Measurements from ENCODE around the gene TENM3. TPM values are rescaled to one million over a fixed set of nuclear protein-coding genes. Genes with fewer than 3 reads are reported as not detected.

TENM3 gene
- total and polyA plus RNA-seq, 7 experiments from 2014 or later = not detected

DNA sequence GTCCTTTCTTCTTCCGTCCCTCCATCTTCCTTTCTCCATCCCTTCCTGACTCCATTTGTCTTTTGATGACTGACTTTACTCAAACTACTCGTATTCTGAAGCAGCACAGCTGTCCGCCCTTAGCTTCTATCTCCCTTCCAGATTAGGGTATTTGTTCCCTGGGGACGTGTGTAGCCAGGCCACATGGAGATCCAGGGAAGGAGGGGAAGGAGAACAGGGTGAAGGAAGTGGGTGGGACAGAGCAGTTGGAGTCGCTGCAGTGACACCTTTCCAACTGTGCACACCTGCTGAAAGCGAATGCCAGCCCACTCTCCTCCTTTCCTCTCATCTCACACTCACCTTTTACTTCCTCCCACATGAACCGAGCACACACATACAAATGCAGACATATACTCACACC, 350.2 kb downstream of the TENM3 start:
- intact Hi-C loops (cut with micrococcal nuclease) = no loop called here
- H3K4me3 ChIP-seq (ENCODE audit: low read length) = no peak overlapping the region
- ATAC-seq = no peak
- no peaks in the 10 kb centered on the region for H3K9me3 ChIP-seq (ENCODE audit: control insufficient read depth in 2 of 3, low read length in 3 of 3)
- Mint-ChIP-seq H3K4me1 (no peaks in the 10 kb centered on the region), H3K36me3 (no peaks in the 10 kb centered on the region), H3K4me3 (no peak overlapping the region), H3K9me3 (peaks cover 0 to 5% (median 0%) of the 10 kb centered on the region in 11 donors), H3K27ac (no peak overlapping the region), H3K27me3 (peaks cover 0 to 12% (median 8%) of the 10 kb centered on the region in 5 donors)
- H3K36me3 ChIP-seq (ENCODE audit: control insufficient read depth in 2 of 3, insufficient read depth in 3 of 3, low read length in 3 of 3) = no peaks in the 10 kb centered on the region
- no peaks in the 10 kb centered on the region for H3K27me3 ChIP-seq (ENCODE audit: control insufficient read depth in 2 of 2, insufficient read depth in 2 of 2, low read length in 2 of 2)
- DNase-seq = no peak
- ChIA-PET CTCF (no interaction called here), POLR2A (no interaction called here)
- no peak overlapping the region for H3K27ac ChIP-seq (ENCODE audit: low read depth, low read length)
- H3K4me1 ChIP-seq (ENCODE audit: control insufficient read depth in 2 of 2, insufficient read depth in 2 of 2, low read length in 2 of 2) = no peaks in the 10 kb centered on the region

DNA sequence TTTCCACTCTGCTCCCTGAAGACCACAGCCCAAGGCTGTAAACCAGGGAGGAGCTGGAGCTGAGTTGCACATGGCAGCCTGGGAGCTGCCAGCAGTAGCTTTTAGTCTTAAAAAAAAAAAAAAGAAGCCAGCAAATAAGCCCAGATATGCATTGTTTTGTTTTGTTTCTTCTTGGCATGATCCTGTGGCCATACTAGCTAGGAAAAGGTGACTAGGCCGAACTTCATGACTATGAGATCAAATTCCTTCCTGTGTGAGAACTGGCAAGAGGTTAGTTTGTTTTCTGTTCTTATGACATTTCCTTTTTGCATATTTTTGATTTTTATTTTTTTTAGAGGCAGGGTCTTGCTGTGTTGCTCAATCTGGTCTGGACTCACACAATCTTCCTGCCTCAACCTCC, 350.7 kb downstream of the TENM3 start:
- ChIA-PET CTCF (no interaction called here), POLR2A (no interaction called here)
- no peak overlapping the region for H3K27ac Mint-ChIP-seq
- Histone ChIP-seq H3K4me1 (ENCODE audit: control insufficient read depth in 2 of 2, insufficient read depth in 2 of 2, low read length in 2 of 2) (no peaks in the 10 kb centered on the region), H3K27me3 (ENCODE audit: control insufficient read depth in 2 of 2, insufficient read depth in 2 of 2, low read length in 2 of 2) (no peaks in the 10 kb centered on the region), H3K9me3 (ENCODE audit: control insufficient read depth in 2 of 3, low read length in 3 of 3) (no peaks in the 10 kb centered on the region), H3K4me3 (ENCODE audit: low read length) (no peak overlapping the region), H3K27ac (ENCODE audit: low read depth, low read length) (no peak overlapping the region), H3K36me3 (ENCODE audit: control insufficient read depth in 2 of 3, insufficient read depth in 3 of 3, low read length in 3 of 3) (no peaks in the 10 kb centered on the region)
- no peaks in the 10 kb centered on the region for H3K36me3 Mint-ChIP-seq
- peaks cover 0 to 5% (median 0%) of the 10 kb centered on the region in 11 donors for H3K9me3 Mint-ChIP-seq
- peaks cover 0 to 12% (median 8%) of the 10 kb centered on the region in 5 donors for H3K27me3 Mint-ChIP-seq
- H3K4me3 Mint-ChIP-seq = no peak overlapping the region
- no peaks in the 10 kb centered on the region for H3K4me1 Mint-ChIP-seq
- DNase-seq (no peak), ATAC-seq (no peak)
- intact Hi-C loops (cut with micrococcal nuclease) = no loop called here

- peaks cover 0 to 2% (median 0%) of the 10 kb centered on the region in 11 donors for H3K9me3 Mint-ChIP-seq
- H3K27ac ChIP-seq (ENCODE audit: low read depth, low read length) = no peak overlapping the region
- DNase-seq = no peak
- intact Hi-C loops (cut with micrococcal nuclease) = no loop called here
- H3K4me1 ChIP-seq (ENCODE audit: control insufficient read depth in 2 of 2, insufficient read depth in 2 of 2, low read length in 2 of 2) = no peaks in the 10 kb centered on the region
- no peaks in the 10 kb centered on the region for H3K36me3 Mint-ChIP-seq
- peaks cover 0 to 12% (median under 1%) of the 10 kb centered on the region in 5 donors for H3K27me3 Mint-ChIP-seq
- H3K27me3 ChIP-seq (ENCODE audit: control insufficient read depth in 2 of 2, insufficient read depth in 2 of 2, low read length in 2 of 2) = no peaks in the 10 kb centered on the region
- no peaks in the 10 kb centered on the region for H3K9me3 ChIP-seq (ENCODE audit: control insufficient read depth in 2 of 3, low read length in 3 of 3)
- ATAC-seq = no peak
- no peaks in the 10 kb centered on the region for H3K36me3 ChIP-seq (ENCODE audit: control insufficient read depth in 2 of 3, insufficient read depth in 3 of 3, low read length in 3 of 3)
- no peak overlapping the region for H3K4me3 ChIP-seq (ENCODE audit: low read length)
- ChIA-PET CTCF (no interaction called here), POLR2A (no interaction called here)
- no peak overlapping the region for H3K4me3 Mint-ChIP-seq
- H3K27ac Mint-ChIP-seq = no peak overlapping the region
- no peaks in the 10 kb centered on the region for H3K4me1 Mint-ChIP-seq
These were observed 356.9 kb downstream of the TENM3 start for GRCh38 chr4:182600093-182600492.

GRCh38 chr4:182600856-182601255, 357.7 kb downstream of the TENM3 start:
- Mint-ChIP-seq H3K4me1 (no peaks in the 10 kb centered on the region), H3K4me3 (no peak overlapping the region), H3K27ac (no peak overlapping the region), H3K27me3 (peaks cover 0 to 13% (median 0%) of the 10 kb centered on the region in 5 donors), H3K36me3 (no peaks in the 10 kb centered on the region), H3K9me3 (peaks cover 0 to 2% (median 0%) of the 10 kb centered on the region in 11 donors)
- Histone ChIP-seq H3K27me3 (ENCODE audit: control insufficient read depth in 2 of 2, insufficient read depth in 2 of 2, low read length in 2 of 2) (no peaks in the 10 kb centered on the region), H3K4me3 (ENCODE audit: low read length) (no peak overlapping the region), H3K36me3 (ENCODE audit: control insufficient read depth in 2 of 3, insufficient read depth in 3 of 3, low read length in 3 of 3) (no peaks in the 10 kb centered on the region), H3K4me1 (ENCODE audit: control insufficient read depth in 2 of 2, insufficient read depth in 2 of 2, low read length in 2 of 2) (no peaks in the 10 kb centered on the region), H3K9me3 (ENCODE audit: control insufficient read depth in 2 of 3, low read length in 3 of 3) (no peaks in the 10 kb centered on the region), H3K27ac (ENCODE audit: low read depth, low read length) (no peak overlapping the region)
- DNase-seq (no peak), ATAC-seq (no peak)
- ChIA-PET CTCF (no interaction called here), POLR2A (no interaction called here)
- intact Hi-C loops (cut with micrococcal nuclease) = no loop called here

DNA sequence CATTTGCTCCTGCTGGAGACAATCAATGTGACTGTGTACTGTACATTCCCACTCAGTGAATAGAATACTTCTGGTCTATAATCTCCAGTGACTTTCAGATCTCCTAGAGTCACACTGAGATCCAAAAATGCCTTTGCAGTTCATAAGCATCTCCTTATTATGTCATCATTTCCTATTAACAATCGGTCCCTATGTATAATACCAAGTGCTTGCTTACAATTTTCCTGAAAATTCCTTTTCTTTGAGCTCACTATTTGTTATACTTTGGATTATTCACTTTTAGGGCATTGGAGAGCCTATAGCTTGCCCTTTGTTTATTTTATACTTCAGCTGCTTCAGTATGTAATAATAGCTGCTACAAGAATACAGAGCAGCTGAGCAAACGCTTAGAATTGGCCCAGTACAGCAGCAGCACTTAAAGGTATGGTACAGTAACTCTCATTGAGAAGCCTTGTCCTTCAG, 361.0 kb downstream of the TENM3 start:
- intact Hi-C loops (cut with micrococcal nuclease) = no loop called here
- POLR2A ChIA-PET = no interaction called here
- CTCF ChIA-PET = interaction anchor here (1.2 kb wide), 1 partner anchor 15 kb away, joined by 5 read pairs; no protein-coding TSS in a partner anchor

GRCh38 chr4:182604953-182605352, 361.8 kb downstream of the TENM3 start:
- intact Hi-C loops (cut with micrococcal nuclease) = no loop called here
- no peak overlapping the region for H3K4me3 Mint-ChIP-seq
- Histone ChIP-seq H3K4me1 (ENCODE audit: control insufficient read depth in 2 of 2, insufficient read depth in 2 of 2, low read length in 2 of 2) (no peaks in the 10 kb centered on the region), H3K27me3 (ENCODE audit: control insufficient read depth in 2 of 2, insufficient read depth in 2 of 2, low read length in 2 of 2) (no peaks in the 10 kb centered on the region), H3K36me3 (ENCODE audit: control insufficient read depth in 2 of 3, insufficient read depth in 3 of 3, low read length in 3 of 3) (no peaks in the 10 kb centered on the region), H3K27ac (ENCODE audit: low read depth, low read length) (no peak overlapping the region), H3K9me3 (ENCODE audit: control insufficient read depth in 2 of 3, low read length in 3 of 3) (no peaks in the 10 kb centered on the region), H3K4me3 (ENCODE audit: low read length) (no peak overlapping the region)
- no peak overlapping the region for H3K27ac Mint-ChIP-seq
- no peak for ATAC-seq
- no peak for DNase-seq
- ChIA-PET POLR2A (no interaction called here), CTCF (interaction anchor here (1.2 kb wide), 1 partner anchor 15 kb away, joined by 5 read pairs; no protein-coding TSS in a partner anchor)
- H3K4me1 Mint-ChIP-seq = no peaks in the 10 kb centered on the region
- no peaks in the 10 kb centered on the region for H3K36me3 Mint-ChIP-seq
- peaks cover 0 to 8% (median 0%) of the 10 kb centered on the region in 5 donors for H3K27me3 Mint-ChIP-seq
- peaks cover 0 to 2% (median 0%) of the 10 kb centered on the region in 11 donors for H3K9me3 Mint-ChIP-seq

More for the DNA sequence above, 361.0 kb downstream of the TENM3 start:
- no peak overlapping the region for H3K4me3 ChIP-seq (ENCODE audit: low read length)
- H3K27me3 ChIP-seq (ENCODE audit: control insufficient read depth in 2 of 2, insufficient read depth in 2 of 2, low read length in 2 of 2) = no peaks in the 10 kb centered on the region
- Mint-ChIP-seq H3K27me3 (peaks cover 0 to 8% (median 0%) of the 10 kb centered on the region in 5 donors), H3K4me3 (no peak overlapping the region), H3K9me3 (no peaks in the 10 kb centered on the region), H3K27ac (no peak overlapping the region), H3K36me3 (no peaks in the 10 kb centered on the region), H3K4me1 (no peaks in the 10 kb centered on the region)
- no peak for ATAC-seq
- no peak overlapping the region for H3K27ac ChIP-seq (ENCODE audit: low read depth, low read length)
- no peaks in the 10 kb centered on the region for H3K9me3 ChIP-seq (ENCODE audit: control insufficient read depth in 2 of 3, low read length in 3 of 3)
- no peak for DNase-seq
- H3K4me1 ChIP-seq (ENCODE audit: control insufficient read depth in 2 of 2, insufficient read depth in 2 of 2, low read length in 2 of 2) = no peaks in the 10 kb centered on the region
- no peaks in the 10 kb centered on the region for H3K36me3 ChIP-seq (ENCODE audit: control insufficient read depth in 2 of 3, insufficient read depth in 3 of 3, low read length in 3 of 3)

DNA sequence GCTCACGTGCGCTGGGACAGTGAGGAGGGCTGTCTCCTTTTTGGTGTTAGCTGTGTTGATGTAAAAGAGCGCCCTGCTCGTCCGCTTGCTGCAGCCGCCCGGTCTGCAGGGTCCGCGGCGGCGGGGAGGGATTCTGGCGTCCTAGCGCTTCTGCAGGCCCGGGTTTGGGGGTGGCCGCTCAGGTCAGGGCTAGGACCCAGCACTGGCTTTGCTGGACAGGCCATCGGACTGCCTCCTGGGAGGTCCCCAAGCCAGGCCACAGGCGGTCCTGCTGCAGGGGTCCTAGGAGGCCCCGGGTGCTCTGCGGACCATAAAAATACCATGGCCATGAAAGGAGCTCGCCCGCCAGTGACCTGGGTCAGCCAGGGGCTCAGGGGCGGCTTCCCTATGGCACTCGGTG, 365.3 kb downstream of the TENM3 start:
- Mint-ChIP-seq H3K27ac (no peak overlapping the region), H3K36me3 (no peaks in the 10 kb centered on the region)
- CTCF ChIA-PET = no interaction called here

More for the DNA sequence above, 365.3 kb downstream of the TENM3 start:
- no peak overlapping the region for H3K4me3 ChIP-seq (ENCODE audit: low read length)
- Mint-ChIP-seq H3K4me1 (no peaks in the 10 kb centered on the region), H3K9me3 (peaks cover 0 to 2% (median 0%) of the 10 kb centered on the region in 11 donors), H3K27me3 (peaks cover 0 to 9% (median 6%) of the 10 kb centered on the region in 5 donors), H3K4me3 (no peak overlapping the region)
- POLR2A ChIA-PET = no interaction called here
- DNase-seq (no peak), ATAC-seq (no peak)
- H3K27me3 ChIP-seq (ENCODE audit: control insufficient read depth in 2 of 2, insufficient read depth in 2 of 2, low read length in 2 of 2) = no peaks in the 10 kb centered on the region
- H3K36me3 ChIP-seq (ENCODE audit: control insufficient read depth in 2 of 3, insufficient read depth in 3 of 3, low read length in 3 of 3) = no peaks in the 10 kb centered on the region
- H3K4me1 ChIP-seq (ENCODE audit: control insufficient read depth in 2 of 2, insufficient read depth in 2 of 2, low read length in 2 of 2) = no peaks in the 10 kb centered on the region
- intact Hi-C loops (cut with micrococcal nuclease) = no loop called here
- no peaks in the 10 kb centered on the region for H3K9me3 ChIP-seq (ENCODE audit: control insufficient read depth in 2 of 3, low read length in 3 of 3)
- no peak overlapping the region for H3K27ac ChIP-seq (ENCODE audit: low read depth, low read length)
